Mucosa of gallbladder (tissue), 1 donor: ENCODE measurements around the gene SLC38A4. TPM values are rescaled to one million over a fixed set of nuclear protein-coding genes. Genes with fewer than 3 reads are reported as not detected.

Experiments
- DNase-seq: peaks from one replicate; pipeline ENCODE4 v3.0.0-alpha.2; 2020; ENCODE audit warnings: low spot score
- total RNA-seq: library from RNA; stranded (reverse); gene quantifications from one replicate; pipeline ENCODE4 v1.2.1, GENCODE V29; 2021
- donor health status: DM: no; HTN: no; CAD: no.

SLC38A4 gene
- total RNA-seq, 1 donor from 2014 or later = 0.69 TPM

DNA sequence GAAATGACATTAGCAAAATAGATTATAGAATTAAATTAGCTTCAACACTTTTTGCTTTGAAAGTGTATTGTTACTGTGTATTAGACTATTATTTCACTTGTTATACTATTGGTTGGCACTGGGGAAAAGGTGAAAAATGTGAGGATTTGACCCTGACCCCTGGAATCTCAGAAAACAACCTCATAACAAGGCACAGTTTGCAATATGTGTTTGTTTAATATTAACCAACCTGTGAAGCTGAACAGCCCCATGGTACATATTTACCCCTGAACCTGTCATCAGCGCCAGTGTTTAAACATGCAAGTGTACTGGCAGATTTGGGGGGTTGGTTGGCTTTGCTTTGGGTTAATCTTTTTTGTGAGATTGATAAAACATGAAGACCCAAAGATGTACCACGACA, 11.7 kb downstream of the SLC38A4 start:
- no peak for DNase-seq

DNA sequence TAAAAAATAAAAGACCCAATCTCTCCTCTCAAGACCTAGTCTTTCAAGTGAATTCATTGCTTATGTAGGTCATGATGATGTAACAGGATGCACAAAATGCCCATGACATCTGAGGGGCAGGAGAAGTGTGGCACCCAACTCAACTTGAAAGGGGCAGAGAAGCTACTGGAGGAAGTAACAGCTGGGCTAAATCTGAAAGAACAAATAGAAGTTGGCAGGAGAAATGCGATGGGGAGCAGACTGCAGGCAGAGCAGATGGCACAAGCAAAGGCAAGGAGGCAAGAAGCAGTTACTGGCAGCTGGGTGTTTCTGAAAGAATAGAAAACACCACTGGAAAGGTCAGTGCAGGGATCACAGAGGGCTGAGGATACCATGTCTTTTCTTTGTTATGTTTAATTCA, 14.6 kb downstream of the SLC38A4 start:
- DNase-seq = no peak

DNA sequence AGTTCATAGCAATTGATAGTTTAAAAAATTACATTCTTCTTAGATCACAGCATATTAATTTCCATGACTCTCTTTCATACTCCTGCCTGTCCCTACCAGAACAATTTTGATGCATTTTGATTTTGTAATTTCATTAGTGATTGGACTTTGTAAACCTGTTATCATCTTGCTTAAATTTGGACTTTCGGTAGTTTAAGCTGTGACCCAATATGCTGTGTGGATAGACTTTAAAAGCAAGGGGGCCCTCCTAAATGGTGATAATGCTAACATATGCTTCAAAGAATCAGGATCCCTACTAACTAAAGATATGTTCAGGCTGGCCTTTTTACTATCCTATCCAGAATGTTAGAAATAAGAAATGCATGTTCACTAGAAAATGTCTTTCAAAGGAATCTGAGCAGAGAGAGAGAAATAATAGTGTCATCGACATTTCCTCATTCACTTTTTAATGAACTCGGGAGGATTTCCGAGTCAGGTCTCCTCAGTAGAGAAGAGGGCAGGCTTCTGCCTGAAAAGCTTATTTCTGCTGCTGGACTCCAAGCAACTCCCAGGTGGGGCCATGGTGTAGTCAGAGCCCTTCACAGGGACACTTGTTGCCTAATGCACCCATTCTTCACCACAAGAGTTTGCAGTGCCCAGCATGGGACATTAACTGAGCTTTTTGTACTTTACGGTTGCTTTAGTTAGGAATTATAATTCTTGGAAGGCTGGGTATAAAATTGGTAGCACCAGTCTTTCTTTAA, 16.7 kb downstream of the SLC38A4 start:
- no peak for DNase-seq

DNA sequence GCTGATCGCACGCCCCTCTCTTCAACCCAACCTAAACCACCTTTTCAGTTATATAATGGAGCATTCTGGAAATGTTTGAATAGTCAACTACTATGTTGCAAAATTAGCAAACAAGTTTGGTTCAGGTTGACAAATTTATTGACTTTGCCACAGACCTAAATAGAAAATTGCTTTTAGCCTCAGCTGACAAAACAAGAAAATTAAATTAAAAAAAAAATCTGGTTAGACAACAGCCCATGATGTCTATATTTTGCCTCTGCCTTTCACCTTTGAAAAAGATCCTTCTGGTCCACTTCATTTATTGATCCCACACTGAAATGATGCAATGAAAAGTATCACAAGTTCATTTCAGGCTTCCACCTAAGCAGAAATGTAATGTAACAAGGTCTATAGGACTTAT, 17.5 kb downstream of the SLC38A4 start:
- DNase-seq = no peak

DNA sequence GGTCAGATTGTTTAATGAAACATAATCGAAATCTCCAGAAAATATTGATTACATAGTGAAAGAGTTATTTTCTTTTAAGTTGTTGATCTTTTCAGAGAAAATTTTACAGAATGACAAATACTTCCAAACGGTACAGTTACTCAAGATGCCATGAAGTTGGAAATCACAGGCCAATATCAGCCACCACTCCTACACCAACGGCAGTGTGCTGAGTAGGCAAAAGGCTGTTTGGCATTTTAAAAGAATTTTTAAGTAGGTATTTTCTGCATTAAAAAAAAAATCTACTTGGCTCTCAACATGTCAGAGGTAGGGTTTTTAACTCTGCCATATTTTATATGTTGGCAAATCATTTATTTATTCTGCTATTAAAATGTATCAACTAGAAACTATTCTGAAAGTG, 21.7 kb downstream of the SLC38A4 start:
- DNase-seq = no peak

DNA sequence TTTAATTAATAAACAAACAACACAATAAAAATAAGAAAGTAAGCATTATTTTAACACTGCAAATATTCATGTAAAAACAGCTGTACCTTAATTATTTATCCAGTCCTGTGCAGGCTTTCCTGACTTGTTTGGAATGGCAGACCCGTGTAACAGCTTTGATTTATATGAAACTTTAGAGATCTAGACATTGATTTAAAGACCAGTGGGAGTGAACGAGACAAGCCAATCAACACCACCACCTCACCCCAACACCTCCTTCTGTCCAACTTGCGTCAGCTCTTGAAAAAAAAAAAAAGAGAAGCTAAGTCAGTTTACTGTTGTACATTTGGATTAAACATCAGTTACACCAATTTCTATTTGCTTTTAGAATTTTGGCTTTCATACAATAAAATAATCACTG, 22.3 kb downstream of the SLC38A4 start:
- DNase-seq = no peak

DNA sequence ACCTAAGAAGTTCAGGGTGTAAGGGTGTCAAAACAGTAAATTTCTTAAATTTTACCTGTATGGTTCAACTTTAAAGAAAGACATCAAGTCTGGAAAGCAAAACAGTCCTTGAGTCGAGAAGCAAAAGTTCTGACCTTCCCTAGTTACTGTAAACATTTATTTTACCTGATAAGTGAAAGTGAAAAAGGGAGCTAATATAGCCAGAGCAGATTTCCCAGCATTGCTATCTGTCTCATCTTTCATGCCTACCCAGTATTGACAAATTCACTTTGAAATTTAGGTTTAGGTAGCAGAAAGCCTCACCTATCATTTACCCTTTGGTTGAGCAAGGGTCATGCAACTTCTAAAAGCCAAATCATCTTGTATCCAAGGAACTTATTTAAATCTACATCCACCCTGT, 24.5 kb downstream of the SLC38A4 start:
- no peak for DNase-seq

DNA sequence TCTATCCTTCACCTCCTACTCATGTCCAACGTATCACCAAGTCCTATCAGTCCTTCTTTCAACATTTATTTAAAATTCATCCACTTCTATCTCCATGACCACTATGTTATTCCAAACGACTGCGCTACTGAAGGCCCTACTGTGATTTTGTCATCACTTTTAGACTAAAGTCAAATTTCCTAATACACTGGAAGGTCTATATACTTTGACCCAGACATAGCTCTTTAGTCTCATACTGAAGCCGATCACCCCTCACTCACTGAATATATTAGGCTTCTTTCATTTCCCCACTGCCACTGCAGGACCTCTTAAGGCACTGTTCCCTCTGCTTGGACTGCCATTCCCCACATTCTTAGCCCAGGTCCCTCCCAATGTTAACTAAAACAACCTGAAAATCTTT, 25.6 kb downstream of the SLC38A4 start:
- no peak for DNase-seq

DNA sequence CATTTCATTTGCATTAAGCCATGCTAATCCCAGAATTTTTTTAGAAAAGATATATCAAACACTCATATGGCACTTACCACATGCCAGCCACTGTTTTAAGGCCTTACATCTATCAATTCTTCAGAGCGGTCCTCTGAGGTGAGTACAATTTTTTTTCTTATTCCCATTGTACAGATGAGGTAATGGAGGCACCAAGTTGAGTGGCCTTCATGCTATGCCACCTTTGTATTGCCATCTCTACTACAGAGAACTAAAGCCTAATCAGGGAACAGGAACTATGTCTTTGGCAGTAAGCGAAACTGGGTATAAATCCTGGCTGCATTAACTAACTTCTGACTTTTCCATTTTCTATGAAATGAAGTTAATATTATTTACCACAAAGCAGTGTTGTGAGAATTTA, 27.1 kb downstream of the SLC38A4 start:
- no peak for DNase-seq

DNA sequence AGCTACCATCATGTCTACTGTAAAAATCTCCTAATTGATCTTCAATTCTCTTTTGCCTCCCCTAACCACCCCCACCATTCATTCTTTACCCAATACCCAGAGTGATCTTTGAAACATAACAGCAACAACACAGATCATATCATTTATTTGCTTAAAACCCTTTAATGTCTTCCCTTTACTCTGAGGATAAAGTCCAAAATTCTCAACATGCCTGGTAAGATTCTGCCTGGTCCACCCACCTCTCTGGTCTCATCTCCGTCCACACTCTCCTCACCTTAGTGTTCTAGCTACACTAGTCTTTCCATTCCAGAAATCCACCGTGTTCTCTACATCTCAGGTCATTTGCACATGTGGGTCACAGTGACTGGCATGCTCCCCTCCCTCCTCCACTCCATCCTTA, 27.7 kb downstream of the SLC38A4 start:
- no peak for DNase-seq

DNA sequence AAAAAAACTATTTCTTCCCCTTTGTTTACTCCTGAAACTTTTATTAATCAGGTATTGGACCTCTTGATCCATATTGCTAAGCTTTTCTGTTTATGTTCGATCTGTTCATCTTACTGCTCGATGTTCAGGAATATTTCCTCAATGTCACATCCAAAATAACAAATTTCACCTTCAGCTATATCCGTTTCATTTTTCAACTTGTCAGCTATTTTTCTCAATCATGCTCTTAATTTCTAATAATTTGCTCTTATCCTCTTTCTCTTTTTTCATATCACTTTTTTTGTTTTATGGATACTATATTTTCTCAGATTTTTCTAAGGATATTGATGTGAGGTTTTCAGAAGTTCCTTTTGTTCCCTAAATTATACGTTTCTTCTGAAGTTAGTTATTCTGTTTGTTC, 29.8 kb downstream of the SLC38A4 start:
- no peak for DNase-seq

DNA sequence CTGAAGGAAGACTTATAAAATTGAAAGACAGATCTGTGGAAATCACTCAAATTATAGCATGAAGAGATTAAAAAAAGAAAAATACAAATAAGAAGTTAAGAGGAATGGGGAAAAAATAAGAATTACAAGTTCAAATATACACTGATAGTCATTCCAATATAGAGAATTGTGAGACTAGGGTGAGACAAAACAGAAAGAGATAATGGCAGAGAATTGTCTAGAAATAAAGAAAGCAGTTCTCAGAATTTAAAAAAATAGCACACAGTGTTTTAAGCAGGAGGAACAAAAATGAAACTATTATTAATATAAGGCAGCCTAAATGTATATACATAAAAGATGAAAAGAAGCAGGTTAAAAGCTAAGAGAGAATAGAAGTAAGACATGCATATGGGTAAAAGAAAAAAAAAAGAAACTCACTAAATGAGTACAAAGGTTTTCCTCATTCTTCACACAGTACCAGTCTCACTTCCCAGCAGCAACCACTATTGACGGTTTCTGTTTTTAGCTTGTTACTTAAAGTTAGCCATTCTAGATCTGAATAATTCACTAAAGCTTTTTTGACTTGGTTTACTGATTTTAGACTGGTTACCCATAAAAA, 31.1 kb downstream of the SLC38A4 start:
- DNase-seq = no peak

DNA sequence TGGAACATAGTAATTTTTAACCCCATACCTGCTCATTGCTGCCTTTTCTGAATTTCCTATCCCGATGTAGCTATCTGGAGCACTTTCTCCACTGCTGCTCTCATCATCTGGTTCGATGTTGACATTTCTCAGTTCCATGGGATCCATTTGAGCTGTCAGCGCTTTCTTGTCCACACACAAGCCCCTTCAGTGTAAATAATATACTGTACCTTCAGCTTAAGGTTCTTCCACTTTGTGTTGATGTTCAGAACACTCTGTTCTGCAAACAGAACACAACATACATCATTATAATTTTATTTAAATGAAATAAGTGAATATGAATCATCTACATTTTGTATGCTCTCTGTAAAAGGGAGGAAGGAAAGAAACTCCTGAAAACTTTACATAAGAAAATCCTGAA, 32.9 kb downstream of the SLC38A4 start:
- DNase-seq = no peak

DNA sequence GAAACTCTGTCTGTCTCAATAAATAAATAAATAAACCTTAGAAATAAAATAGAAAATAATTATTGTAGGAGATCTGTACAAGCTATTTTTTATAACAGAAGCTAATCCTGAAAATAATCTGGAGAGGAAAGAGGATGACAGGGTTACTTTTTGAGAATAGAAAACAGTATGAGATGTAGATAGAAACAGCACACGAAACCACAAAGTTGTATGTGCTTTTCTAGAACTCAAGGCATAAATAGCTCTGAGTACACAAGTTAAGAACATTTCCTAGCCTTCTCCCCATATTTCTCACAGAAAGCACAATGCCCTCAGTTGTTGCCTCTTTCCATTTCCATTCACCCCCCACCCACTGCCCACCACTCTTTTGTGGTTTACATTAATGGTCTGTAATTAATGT, 35.7 kb downstream of the SLC38A4 start:
- no peak for DNase-seq

DNA sequence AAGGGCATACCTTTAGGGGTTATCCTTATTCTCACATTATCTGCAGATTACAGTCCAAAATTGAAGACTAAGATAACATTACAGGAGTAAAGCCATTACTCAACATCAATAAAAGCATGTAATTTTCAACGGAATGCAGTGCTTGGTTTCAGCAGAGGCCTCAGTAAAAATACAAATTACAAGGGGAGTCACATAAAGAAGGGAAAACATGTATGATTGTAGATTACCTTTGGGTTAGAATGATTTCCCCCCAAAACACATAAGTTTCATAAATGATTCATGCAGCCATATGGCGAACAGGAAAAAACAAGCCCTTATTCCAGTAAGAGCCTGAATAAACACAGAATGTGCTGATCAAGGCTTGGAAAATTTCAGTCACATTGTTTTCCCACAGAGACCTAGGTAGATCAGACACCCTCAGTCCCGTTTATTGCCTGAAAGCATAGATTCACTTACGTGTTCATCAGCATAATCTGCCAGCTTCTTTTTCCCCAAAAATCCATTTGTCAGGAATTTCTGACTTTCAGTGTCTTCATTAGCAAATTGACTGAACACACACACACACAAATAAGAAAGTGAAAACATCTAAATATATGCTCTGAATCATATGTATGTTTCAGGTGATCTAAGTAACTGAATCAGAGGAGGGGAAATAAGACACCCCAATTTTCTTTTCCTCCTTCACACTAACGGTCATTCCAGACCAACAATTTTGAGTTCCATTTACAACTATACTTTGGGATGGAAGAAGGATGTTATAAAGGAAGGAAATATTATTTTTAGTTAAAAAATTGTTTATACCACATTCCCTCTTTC, 37.5 kb downstream of the SLC38A4 start:
- DNase-seq = no peak

DNA sequence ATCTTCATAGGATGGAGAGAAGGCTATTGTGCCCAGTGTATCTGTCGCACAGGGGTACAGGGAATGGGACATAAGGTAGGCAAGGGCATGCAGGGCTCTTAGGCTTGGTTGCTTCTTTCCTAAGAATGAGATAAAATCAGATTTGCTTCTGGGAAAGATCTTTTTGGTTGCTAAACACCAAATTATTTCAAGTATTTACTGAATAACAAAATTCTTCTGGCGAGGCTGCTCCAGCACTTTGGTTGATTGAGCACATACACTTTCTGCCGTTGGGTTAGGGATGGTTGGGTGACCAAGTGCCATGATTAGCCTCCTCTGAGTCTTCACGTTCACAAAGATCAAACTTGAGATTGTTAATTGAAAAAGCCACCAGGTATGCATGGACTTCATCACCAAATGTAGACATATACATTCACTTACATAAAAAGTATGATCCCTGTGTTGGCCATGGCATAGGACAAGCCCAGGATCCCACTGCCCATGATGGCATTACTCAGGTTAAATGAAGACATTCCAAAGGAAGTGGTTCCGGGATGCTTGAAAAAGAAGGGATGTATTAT, 38.2 kb downstream of the SLC38A4 start:
- no peak for DNase-seq

DNA sequence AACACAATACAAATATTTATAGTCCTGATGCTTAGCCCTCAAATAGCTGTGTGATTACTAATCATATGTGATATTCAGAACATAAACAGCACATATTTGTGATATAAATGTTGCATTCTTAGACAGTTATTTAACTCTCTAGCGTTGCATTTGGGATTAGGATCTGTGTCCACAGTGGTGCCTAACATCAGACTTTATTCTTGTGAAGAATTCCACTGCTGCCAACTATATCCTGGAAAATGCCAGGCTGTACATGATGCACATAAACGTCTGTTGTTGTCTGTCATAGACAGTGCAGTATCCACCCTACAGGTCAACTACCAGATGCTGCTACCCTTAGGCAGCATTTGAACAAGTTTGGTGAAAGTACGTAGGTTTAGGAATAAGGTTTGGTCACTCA, 39.0 kb downstream of the SLC38A4 start:
- no peak for DNase-seq

DNA sequence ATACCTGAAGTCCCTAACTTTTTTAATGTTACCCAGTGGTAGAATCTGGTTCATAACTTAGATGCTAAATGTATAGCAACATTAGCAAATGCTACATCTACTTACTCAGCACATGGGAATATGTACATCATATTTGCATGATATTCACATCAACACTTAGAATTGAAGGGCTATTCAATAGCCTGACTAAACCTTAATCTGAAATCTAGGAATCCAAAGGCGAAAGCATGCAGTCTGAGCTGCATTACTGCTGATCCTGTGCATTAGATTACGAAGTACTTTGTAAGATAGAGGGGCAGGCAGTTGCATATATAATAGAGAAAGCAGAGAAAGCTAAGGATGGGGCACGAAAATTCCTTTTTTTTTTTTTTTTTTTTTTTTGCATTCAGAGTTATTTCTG, 40.4 kb downstream of the SLC38A4 start:
- DNase-seq = no peak

DNA sequence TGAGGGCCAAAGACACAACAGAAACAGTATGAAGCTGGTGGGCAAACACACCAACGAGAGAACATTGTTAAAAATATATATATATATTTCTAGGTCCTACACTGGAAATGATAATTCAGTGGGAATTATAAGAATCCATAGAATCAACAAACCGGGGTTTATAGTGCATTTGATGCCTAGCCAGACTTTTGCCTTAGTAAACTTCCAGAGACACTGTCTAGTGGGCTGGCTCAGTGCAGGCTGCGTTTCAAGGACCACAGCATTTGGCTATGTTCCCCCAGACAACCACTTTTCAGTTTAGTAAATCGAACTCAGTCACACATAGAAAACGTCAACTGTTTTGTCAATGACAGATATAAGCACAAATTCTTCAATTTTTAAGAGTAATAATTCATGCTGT, 41.9 kb downstream of the SLC38A4 start:
- no peak for DNase-seq

DNA sequence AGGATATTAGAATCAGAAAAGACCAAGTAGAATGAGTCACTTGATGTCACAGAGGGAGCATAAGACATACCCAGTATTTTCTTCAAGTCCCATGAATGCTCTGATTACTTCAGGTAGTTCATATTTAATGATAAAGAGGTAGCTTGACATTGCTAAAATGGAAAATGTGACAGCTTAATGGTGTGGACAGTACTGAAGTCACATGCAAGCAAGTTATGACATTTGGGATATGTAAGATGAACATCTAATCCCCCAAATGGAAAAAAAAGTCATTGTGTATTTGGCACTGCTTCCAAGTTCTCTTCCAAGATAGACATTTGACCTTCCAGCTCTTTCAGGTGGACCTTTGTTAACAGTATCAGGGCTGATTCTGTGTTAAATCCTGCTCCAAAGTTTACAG, 45.9 kb downstream of the SLC38A4 start:
- DNase-seq = no peak

DNA sequence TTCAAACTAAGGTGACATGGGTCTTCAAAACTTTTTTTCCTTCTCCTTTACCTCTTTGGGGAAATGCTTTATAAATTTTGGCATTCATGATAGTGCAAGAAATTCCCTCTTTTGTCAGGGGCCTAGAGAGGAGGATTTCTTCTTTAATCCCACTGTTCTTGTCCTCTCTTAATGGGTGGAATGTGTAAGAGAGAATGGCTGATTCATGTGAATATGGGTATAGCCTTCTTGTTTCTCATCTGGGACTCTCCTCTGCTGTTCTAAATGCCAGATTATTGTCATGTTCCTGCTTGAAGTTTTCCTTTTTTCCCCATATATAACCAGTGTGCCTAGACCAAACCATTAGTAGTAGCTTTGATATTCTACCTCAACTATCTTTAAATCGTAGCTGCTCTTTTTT, 46.7 kb downstream of the SLC38A4 start:
- DNase-seq = no peak

DNA sequence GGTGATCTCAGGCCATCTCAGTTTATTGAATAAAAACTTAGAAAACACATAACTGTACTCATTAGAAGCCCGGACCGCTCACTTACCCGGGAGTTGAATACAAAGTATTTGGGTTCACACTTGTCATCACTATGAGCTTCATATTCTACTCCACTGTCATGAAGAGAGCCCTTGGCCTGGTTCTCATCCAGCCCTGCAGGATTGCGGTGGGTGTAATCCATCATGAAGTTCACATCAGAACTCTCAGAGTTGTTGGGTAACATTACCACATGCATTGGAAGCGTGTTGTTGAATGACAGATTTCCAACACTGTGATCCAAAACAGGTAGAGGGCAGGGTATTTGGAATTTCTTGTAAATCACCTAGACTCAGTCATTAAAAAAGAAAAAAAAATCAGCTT, 47.4 kb downstream of the SLC38A4 start:
- DNase-seq = no peak

DNA sequence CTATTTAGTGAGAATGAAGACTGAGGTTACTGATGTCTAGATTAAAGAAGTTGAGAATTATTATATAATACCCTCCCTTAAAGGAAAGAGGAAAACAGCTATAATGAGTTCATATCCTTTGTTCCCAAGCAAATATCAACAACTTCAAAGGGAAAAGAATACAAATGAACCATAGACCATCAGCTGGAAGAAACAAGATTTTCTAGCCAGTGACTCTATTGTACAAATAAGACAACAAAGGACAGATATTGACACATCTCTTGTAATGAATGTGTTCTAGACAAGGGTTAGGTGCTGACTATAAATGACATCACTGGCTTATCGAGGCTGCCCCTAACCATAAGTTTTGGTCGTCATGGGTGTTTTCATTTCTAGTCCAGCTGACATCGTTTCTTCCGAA, 48.2 kb downstream of the SLC38A4 start:
- no peak for DNase-seq
